Measurements from ENCODE around the gene PAQR9.

The PAQR9 gene

DNA sequence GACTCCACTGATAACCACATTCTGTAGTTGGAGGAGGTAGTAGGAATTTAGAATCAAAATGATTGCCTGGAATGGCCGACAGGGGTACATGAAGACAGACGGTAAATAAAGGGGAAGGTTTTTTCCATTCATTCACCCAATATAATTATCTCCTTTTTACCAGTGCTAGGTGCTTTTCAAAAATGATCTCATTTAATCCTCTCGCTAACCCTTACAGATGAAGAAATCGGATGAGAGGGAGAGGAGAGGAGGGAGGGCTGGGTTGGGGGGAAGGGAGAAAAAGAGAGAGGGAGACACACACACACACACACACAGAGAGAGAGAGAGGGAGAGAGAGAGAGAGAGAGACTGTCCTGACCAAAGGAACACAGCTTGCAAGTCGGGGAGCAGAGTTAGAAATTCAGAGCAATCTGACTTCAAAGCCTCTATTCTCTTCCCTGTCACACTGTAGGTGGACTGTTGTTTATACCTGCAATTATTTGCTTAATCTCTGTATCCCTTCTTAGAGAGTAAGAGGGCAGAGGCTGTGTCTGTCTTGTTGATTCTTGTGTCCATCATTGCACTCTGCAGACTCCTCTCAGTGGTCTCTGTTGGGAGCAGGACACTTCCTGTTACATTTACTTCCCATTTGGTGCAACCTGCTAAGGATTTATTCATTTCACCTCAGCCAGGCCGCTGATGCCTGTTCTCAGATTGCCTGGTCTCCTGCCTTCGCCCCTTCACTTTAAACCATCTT lies 18.7 kb upstream of the PAQR9 start:
- DNase-seq, result no peak

DNA sequence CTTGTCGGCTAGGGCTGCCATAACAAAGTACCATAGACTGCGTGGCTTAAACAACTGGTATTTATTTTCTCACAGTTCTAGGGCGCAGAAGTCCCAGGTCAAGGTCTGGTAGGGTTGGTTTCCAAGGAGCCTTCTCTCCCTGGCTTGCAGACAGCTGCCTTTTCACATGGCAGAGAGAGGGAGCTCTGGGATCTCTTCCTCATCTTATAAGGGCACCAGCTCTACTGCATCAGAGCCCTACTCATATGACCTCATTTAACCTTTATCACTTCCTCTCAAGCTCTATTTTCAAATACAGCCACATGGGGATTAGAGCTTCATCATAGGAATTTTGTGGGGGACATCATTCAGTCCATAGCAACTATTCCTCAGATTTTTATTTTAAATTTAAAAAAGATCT lies 17.6 kb upstream of the PAQR9 start:
- no peak for DNase-seq

DNA sequence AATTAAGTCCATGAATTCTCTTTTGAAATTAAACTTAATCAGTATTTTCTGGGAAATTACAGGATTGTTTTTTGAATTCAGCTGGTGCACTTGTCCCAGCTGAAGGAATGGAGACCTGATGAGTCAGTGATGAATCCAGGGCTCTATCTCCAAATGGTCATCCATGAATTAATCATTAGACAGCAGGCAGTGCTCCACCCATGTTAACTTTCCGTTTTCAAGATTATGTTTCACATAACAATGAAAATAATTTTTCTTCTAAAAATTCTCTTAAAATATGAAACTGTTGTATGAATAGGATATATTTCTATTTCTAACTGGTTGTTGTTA lies 13.9 kb upstream of the PAQR9 start:
- DNase-seq, result no peak

DNA sequence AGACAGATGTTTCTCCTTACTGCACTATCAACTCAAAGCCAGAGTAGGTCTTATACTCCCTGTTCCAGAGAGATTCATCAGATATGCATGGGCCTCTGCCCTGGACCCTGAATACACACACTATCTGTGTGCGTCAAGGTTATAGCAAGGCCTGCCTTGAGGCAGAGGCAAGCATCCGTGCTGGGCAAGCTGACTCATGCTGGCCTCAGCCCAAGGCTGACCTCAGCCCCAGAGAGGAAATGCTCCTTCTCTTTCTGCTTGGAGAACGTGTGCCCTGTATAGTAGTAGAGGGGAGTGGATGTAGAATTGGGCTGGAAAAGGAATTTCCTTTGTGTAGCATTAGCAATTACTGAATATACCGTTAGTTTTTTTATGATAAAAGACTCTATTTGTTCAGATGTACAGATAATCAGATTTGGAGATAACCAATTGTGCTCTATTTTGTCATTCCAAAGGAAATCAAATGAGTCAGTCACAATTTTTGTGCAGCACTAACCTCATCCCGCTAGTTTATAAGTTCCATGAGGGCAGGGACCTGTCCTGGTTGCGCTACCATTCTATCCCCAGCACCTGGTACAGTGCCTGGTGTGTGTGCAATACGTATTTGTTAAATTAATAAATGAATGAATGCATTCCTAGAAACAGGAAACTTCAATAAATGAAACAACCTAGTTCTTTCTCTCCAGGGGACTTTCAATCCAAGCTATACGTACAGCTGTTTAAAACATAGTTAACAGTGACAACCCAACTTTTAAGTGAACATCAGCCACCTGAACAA lies 13.3 kb upstream of the PAQR9 start:
- peak in 1 of 2 donors; percentile 15 for DNase-seq

DNA sequence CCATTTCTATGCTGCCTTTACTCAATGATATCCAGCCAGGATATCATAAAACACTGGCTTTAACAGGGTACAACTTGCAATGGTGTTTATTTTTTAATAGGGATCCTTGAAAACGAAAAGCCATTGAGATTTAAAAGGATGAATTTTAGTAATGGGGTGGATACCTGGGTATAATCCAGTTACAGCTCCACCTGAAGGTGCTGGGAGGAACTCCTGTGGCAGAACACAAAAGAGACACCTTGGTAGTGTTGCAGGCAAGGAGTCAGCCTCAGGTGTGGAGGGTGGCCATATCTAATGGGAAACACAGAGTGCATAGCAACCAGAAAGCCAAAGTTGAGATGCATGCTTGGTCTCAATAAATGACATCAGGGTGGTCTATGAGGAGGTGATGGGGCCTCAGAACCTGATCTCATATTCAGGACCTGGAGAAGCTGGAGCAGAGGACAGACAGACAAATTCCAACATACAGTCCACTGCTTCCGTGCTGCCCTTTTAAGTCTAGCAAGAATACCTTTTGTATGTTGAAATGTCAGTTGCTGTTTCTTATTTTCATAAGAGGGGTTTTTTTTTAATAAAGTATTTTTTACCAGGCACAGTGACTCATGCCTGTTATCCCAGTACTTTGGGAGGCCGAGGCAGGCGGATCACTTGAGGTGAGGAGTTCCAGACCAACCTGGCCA lies 12.0 kb upstream of the PAQR9 start:
- no peak for DNase-seq

DNA sequence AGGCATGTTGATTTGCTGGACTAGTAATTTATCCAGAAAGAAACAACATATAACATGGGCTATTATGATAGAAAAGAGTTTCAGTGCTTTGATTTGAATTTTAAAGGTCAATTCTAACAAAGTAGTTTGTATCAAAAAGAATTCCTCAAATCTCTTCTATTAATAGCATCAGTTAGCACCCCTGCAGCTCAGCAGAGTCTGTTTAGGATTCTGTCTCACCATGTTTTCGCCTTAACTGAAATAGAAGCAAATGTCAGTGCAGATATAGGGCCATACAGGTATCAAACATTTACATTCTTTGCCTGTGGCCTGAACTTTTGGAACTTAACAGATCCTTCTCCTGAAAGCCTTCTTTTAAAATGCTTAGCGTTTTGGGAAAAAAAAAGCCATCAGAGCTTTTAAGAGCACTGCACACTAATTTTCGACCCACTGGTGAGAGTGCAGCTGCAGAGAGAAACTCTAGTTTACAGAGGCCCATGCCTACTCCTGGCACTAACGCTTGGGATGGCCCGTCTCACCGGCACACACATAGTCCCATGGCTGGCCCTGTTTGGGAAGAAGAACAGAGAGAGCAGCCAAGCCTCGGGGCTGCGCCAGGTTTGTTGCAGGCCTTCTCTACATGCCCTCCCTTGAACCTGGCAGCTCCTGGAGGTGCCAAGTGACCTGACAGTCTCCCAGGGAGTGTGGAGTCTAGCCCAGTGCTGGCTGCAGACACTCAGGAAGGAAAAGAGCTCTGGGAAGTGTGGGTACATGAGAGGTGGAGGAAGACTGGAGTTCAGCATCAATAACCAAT lies 9.9 kb upstream of the PAQR9 start:
- DNase-seq, result no peak

DNA sequence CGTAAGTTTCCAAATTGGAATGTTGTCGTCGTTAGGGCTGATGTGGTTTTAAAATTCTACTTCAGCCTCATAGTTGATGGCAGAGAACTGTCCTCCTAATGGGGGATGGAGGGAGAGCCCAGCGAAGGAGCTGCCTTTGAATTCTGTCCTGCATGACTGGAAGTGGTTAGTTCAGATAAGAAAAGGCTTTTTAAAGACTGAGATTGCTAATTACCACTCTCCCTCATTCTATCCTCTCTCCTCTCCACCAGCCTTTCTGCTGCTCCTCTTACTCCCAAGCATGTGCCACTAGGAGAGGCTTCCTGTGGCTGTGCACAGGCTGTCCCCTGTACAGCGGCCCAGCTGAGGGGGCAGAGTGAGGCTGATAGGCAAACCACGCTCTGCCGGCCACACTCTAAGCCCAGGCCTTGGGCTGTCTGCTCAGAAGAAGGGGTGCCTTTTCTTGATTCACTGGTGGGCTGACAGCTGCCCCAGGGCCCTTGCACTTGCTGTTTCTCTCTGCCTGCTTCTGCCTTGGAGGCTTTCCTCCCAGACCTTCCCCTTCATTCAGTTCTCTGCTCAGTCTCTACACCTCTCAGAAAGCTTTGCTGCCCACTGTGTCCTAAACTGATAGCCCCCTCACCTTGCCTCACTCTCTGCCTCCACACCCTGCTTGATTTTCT lies 8.7 kb upstream of the PAQR9 start:
- no peak for DNase-seq

DNA sequence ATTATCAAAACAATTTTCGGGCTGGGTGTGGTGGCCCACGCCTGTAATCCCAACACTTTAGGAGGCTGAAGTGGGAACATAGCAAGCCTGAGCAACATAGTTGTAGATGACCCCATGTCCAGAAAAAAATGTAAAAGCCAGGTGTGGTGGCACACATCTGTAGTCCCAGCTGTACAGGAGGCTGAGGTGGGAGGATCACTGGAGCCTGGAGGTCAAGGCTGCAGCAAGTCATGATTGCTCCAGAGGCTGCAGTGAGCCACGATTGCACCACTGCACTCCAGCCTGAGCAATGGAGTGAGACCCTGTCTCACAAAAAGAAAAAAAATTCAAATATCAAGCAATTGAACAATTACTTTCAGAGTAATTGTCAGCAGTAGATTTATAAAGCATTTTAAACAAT lies 8.0 kb upstream of the PAQR9 start:
- DNase-seq, result no peak

DNA sequence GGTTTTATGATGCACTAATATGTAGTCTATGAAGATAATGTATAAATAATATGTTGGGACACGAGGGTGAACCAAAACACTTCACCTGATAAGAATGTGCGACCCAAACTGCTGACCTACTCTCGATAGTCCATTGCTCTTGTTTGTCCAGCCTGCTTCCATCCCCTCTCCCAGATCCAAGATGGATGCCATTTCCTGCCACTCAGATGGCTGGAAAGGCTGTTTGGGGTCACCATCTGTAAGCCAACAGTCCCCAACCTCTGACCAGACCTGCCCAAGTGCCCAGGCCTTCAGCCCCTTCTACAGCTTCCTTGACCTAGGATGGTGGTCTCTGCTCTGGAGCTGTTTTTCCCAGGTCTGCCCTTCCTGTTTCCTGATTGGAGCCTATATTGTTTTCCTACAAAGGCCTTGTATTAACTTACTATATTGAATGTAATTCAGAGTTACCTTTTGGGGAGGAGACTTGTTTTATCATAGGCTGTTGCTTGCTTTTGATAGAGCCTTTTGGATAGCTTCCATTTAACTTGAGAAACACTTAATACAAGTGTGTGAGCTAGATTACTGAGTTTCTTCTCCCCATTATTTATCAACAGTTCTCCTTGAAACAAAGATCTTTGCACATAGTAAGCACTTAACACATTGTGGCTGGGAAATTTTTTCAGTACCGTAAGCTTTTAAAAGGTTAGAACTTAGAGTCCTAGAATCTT lies 5.0 kb upstream of the PAQR9 start:
- no peak for DNase-seq

DNA sequence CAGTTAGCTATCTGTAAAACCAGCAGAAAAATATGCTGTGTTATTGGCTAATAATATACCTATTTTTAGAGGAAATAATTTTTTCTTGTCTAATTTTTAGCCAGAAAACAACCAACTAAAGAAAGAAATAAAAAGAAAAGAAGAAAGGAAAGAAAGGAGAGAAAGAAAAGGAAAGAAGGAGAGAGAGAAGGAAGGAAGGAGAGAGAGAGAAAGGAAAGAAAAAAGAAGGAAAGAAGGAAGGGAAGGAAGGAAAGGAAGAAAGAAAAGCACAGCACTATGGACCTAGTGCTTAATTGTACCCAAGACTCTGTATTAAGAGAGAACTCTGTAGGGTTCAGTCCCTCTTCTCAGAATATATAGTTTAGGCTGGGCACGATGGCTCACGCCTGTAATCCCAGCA lies 3.3 kb upstream of the PAQR9 start:
- DNase-seq, result no peak

DNA sequence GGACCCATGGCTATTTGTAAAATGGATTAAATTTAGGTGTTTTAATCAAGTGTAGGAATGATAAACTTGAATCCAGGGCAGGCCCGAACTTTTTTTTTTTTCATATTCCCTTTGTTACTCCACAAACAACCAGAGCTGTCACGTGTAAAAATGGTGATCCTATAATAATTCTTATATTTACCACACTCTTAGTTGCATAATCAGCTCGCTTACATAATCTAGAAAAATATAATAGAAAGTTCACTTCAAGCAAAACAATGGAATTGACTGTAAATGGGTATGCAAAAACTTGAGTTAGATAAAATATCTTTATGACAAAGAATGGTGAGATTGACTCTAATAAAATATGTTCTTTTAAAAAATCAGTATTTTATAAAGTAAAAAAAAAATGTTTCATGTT lies 2.1 kb upstream of the PAQR9 start:
- no peak for DNase-seq

DNA sequence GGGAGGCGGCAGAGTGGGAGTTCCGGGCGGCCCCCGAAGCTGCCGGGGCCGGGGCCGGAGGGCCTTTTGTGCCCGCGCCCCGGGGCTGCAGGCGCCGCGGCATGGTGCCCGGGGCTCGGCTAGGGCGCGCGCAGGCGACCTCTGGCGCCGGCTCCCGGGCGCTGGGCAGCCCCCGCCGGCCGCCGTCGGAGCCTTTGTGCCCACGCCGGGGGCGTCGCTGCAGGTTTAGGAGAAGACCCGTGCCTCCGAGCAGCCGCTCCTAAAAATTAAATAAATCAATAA lies 299 bp downstream of the PAQR9 start:
- DNase-seq, result no peak

DNA sequence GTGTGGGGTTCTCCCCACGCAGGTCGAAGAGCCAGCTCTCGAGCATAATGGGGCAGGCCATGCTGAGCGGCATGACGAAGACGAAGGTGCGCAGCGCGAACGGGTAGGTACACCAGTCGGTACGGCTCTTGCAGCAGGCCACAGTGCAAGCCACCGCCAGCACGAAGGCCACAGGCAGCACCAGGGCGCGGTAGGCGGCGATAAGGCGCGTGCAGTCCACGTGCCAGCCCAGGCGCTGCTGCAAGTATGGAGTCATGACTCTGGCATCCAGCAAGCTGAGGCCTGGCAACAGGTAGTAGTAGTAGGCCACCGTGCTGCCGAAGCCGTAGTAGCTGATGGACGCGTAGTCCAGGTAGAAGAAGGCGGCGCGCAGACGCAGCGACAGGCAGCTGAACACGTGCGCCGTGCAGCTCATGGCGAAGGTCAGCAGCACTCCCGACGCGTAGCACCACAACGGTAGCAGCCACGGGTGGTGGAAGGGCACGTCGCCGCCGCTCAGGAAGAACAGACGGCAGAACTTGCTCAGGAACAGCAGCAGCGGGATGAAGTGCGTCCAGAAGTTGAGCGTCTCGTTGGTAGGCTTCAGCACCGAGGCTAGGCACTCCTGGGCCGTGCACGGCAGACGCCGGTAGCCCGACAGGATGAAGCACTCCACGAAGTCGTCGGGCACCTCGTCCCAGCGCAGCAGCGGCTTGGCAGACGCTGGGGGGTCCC lies 797 bp downstream of the PAQR9 start:
- DNase-seq, result no peak

DNA sequence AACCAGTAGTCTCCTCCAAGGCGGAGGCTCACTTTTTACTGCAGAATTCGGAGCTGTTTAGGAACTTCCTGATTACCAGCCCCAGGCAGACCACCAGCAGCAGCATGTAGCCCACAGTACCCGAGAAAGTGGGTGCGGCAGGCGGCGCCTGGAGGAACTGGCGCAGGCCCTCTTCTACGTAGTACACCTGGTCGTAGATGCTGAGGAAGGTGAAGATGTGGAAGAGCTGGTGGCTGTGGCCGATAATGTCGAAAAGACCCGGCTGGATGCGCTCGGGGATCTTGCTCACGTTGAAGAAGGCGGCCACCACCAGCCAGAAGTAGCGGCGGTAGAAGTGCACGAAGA lies 1.3 kb downstream of the PAQR9 start:
- DNase-seq, result no peak

DNA sequence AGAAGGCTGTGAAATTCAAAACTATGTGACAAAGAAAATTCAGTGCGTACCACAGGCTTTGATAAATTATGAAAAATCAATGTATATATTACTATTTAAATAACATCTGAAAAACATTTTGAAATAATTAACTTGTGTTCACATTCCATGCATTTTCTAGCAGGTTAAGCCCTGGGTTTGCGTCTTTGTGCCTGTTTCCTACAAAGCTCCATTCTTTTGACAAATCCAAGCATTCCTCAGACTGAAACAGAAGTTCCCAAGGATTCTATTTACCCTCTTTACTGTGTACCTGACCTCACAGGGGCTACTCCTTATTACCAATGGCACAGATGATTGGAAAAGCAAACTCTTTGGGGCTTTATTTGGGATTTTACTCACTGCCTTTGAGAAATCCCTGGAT lies 1.9 kb downstream of the PAQR9 start:
- no peak for DNase-seq

DNA sequence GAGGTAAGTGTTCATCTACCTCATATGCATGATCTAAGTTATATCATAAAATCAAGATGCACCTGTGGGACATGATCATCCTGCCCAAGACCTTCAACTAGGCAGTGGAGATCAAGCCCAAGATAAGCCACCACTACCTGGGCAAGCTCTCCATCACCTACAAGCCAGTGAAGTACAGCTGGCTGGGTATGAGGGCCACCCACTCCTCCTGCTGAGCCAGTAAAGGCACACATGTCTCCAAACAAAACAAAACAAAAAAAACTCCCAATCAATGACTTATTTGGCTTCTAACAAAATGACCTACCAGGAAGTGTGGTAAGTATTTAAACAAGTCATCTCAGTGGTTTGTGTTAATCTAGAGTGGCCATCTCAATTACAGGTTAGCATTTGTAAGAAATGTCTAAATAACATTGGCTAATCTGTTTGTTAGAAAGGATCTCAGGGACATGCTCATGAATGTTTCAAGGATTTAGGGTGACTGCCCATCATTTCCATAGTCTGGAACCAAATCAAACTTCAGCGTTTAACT lies 3.1 kb downstream of the PAQR9 start:
- DNase-seq, result no peak

DNA sequence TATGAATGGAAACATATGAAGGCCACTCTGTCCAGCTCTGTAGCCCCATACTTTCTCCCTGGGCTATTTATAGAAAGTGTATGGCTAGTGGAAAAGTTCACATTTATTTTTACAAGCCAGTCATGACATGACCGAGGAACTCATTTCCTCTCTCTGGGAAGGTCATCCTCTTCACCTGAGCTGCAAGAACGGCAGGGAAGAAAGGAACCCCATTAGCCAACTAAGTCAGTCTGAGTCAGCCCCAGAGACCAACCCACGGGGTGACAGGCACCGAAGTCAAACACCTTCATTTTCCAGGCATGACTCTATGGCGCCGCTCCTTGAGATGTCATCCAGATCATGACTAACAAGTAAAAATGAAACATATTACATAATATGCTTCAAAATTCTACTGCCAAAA lies 4.8 kb downstream of the PAQR9 start:
- DNase-seq, result no peak

DNA sequence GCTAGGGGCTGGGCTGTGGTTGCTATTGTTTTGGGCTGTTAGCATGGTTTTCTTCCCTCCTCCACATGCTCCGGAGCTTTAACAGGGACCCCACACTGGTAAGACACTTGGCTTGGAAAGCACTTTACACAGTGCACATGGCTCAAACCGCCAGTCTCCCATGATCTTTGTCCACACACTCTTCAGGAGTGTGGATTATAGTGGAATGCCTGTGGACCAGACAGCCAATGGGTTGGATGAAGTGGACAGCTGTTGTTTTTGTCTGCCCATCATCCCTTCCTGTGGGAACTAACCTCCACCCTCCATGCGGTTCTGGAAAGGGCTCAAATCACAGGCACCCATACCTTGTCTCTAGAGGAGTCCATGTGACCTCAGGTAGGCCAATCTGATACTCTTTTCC lies 10.0 kb downstream of the PAQR9 start:
- no peak for DNase-seq

DNA sequence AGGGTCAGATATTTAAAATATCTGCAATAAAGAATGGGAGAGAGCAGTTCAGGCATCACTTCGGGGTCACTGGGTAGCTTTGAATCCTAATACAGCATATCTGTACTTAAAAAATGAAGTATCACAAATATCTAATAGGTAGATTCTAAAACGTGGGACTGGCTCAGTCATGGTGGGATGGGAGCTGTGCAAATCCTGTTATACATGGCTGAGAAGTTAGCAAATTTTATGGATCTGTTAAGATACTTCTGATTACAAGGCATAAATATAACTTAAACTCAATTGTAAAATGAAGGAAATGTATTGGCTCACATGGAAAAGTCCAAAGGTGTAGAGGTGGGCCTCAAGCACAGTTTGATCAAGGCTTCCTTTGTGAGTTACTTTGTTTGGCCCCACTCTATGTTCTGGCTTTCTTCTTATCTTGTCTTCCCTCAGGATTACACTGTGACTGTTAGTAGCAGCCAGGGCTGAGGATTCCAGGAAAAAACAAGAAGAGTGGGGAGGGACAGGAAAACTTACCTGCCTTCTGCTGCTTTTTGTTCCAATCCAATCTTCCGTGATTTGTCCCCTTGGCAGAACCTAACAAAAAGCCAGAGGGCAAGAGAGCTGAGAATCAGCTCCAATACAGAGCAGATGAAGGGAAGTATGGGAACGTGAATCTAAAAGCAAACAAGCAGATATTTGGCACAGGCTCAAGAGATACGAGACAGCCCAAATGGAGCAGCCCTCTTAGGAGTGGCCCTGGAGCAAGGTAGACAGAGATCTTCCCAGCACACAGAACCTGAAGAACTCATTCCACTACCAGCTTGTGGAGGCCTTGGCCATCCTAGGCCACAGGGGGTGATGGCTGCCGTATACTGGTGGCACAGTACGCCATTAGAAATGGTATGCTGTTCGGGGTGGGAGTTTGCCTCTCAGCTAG lies 10.9 kb downstream of the PAQR9 start:
- DNase-seq, result no peak

DNA sequence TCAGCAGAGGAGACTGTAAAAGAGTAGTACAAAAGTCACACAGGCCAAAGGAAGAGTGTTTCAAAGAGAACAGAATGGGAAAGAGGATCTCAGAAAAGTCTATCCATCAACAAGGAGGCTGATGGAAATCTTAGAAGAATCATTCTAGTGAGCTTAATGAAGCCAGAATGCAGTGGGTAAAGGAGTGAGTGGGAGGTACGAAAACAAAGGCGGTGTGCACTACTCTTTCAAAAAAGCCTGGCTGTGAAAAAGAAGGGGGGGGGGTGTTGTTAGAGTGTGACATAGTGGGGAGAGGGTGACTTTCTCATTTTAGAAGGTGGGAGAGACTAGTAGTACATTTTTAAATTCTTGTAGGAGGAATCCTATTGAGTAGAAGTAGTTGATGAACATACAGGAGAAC lies 11.7 kb downstream of the PAQR9 start:
- no peak for DNase-seq

DNA sequence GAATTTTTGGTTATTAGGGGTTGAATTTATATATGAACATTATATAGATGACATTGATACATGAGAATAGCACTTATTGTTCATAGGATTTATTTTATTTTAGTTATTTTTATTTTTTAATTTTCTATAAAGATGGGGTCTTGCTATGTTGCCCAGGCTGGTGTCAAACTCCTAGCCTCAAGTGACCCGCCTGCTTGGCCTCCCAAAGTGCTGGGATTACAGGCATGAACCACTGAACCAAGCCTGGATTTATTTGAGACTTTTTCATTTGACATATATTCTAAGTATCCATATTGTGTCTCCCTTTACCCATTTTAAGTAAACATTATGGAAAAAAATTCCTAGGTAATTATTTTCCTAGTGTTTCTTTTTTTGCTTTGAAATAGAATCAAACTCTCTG lies 12.5 kb downstream of the PAQR9 start:
- no peak for DNase-seq
